HG03060 (cell line): Measurements from ENCODE around the gene SDCCAG8.

Experiments
- ATAC-seq: cut with Tn5 transposase; IDR thresholded peaks from one replicate; pipeline ENCODE4 v1.9.1; 2021; ENCODE audit warnings: low read depth, moderate number of reproducible peaks; ENCODE audit not compliant: unreplicated experiment

Gene SDCCAG8

GRCh38 chr1:243280571-243281129 lies 24.8 kb downstream of the SDCCAG8 start:
- ATAC-seq, result no peak

- ATAC-seq, result no peak
Measured at GRCh38 chr1:243281672-243282071, 25.8 kb downstream of the SDCCAG8 start.

GRCh38 chr1:243286409-243287122 lies 30.7 kb downstream of the SDCCAG8 start:
- ATAC-seq, result no peak

GRCh38 chr1:243287123-243287460 lies 31.3 kb downstream of the SDCCAG8 start:
- no peak for ATAC-seq

GRCh38 chr1:243287652-243288051 lies 31.8 kb downstream of the SDCCAG8 start:
- ATAC-seq, result peak; percentile 99

- ATAC-seq, result no peak
Measured at GRCh38 chr1:243288062-243288461, 32.2 kb downstream of the SDCCAG8 start.

- no peak for ATAC-seq
Measured at GRCh38 chr1:243291292-243291691, 35.5 kb downstream of the SDCCAG8 start.

GRCh38 chr1:243292117-243292516 lies 36.3 kb downstream of the SDCCAG8 start:
- ATAC-seq, result no peak

GRCh38 chr1:243293941-243294722 lies 38.3 kb downstream of the SDCCAG8 start:
- no peak for ATAC-seq

GRCh38 chr1:243294723-243295121 lies 38.9 kb downstream of the SDCCAG8 start:
- no peak for ATAC-seq

GRCh38 chr1:243299069-243299468 lies 43.2 kb downstream of the SDCCAG8 start:
- ATAC-seq, result no peak

GRCh38 chr1:243301059-243301458 lies 45.2 kb downstream of the SDCCAG8 start:
- ATAC-seq, result no peak

GRCh38 chr1:243311809-243312208 lies 56.0 kb downstream of the SDCCAG8 start:
- no peak for ATAC-seq

- ATAC-seq, result peak; percentile 29
Measured at GRCh38 chr1:243312952-243313634, 57.3 kb downstream of the SDCCAG8 start.

- ATAC-seq, result peak; percentile 59
Measured at GRCh38 chr1:243313635-243314536, 58.0 kb downstream of the SDCCAG8 start.

GRCh38 chr1:243315455-243315854 lies 59.6 kb downstream of the SDCCAG8 start:
- no peak for ATAC-seq

GRCh38 chr1:243315893-243316292 lies 60.1 kb downstream of the SDCCAG8 start:
- ATAC-seq, result no peak

GRCh38 chr1:243316366-243316989 lies 60.6 kb downstream of the SDCCAG8 start:
- ATAC-seq, result no peak

GRCh38 chr1:243320224-243320623 lies 64.4 kb downstream of the SDCCAG8 start:
- ATAC-seq, result no peak

- ATAC-seq, result no peak
Measured at GRCh38 chr1:243322326-243322725, 66.5 kb downstream of the SDCCAG8 start.
